Heart right ventricle (tissue), 16 donors: ENCODE results near the gene WBP11. TPM values are rescaled to one million over a fixed set of nuclear protein-coding genes. Genes with fewer than 3 reads are reported as not detected.

Source experiments
- ATAC-seq, 8 donors: fragments of 200-7000 bp; cut with Tn5 transposase; one replicate each; pipeline ENCODE4 v1.9.1; 2020; ENCODE audit warnings: mild to moderate bottlenecking in 8 of 8, moderate library complexity in 8 of 8, moderate number of reproducible peaks in 1 of 8
- DNase-seq, 2 donors: peaks; one replicate each; pipeline ENCODE4 v3.0.0-alpha.2; 2020
- H3K27ac ChIP-seq, 10 donors: fragments of 200-600 bp; sonication (generic) in 2 of 10; one replicate each; pipeline versions ENCODE4 v1.5.0 to v1.8.0; 2020 to 2022; ENCODE audit warnings: mild to moderate bottlenecking in 3 of 10
- H3K27me3 ChIP-seq, 7 donors: fragments of 200-600 bp; one replicate each; pipeline ENCODE4 v1.8.0; 2021 to 2022; ENCODE audit warnings: mild to moderate bottlenecking in 2 of 7
- H3K36me3 ChIP-seq, 9 donors: fragments of 200-600 bp; sonication (generic) in 1 of 9; one replicate each; pipeline versions ENCODE4 v1.5.0 to v1.8.0; 2020 to 2022; ENCODE audit warnings: mild to moderate bottlenecking in 2 of 9
- H3K4me1 ChIP-seq, 9 donors: fragments of 200-600 bp; sonication (generic) in 1 of 9; one replicate each; pipeline versions ENCODE4 v1.5.0 to v1.8.0; 2020 to 2022; ENCODE audit warnings: mild to moderate bottlenecking in 4 of 9
- H3K4me3 ChIP-seq, 10 donors: fragments of 200-600 bp; sonication (generic) in 2 of 10; one replicate each; pipeline versions ENCODE4 v1.5.0 to v1.8.0; 2020 to 2022; ENCODE audit warnings: mild to moderate bottlenecking in 7 of 10, moderate library complexity in 2 of 10
- H3K9me3 ChIP-seq, 11 donors: fragments of 200-600 bp in 10 of 11; sonication (generic) in 2 of 11; one replicate each; pipeline versions ENCODE4 v1.5.0 to v1.8.0; 2013 to 2022; ENCODE audit warnings: mild to moderate bottlenecking in 2 of 11, control low read depth in 1 of 11, moderate library complexity in 1 of 11
- WGBS, 2 donors: extraction: QIAGEN DNeasy Blood & Tissue Kit; methylation state at CpG; one replicate each; pipeline ENCODE4 v1.1.7; 2013; ENCODE audit warnings: inconsistent platforms in 1 of 2; 5-methylcytosine and 5-hydroxymethylcytosine counted together
- intact Hi-C, 10 donors: fragments of 100-400 bp; cut with DNase I; formaldehyde crosslinking; loops; one replicate each; pipeline versions ENCODE4 v1.11.1 to v1.14.2; 2022
- polyA plus RNA-seq, 2 donors: library from polyadenylated mRNA; stranded (reverse); fragments of 200-250 nt; gene quantifications; one replicate each; pipeline ENCODE4 v1.2.3, GENCODE V29; 2013
- total RNA-seq, 10 donors: library from RNA; stranded (reverse); fragmentation: NEBNext Ultra II Directional in 3 of 10; extraction: Animal tissue kit (Norgen Biotek cat#: 25700) in 3 of 10; gene quantifications; one replicate each; pipeline versions ENCODE4 v1.2.1 to v1.2.4, GENCODE V29; 2021 to 2023
- TF ChIP-seq, protein P1 (sequence below), 9 donors: fragments of 200-600 bp; sonication (generic) in 2 of 9; IDR thresholded peaks; one replicate each; pipeline versions ENCODE4 v1.5.0 to v1.8.0; 2021 to 2022; ENCODE audit warnings: antibody characterized with exemption in 9 of 9, mild to moderate bottlenecking in 5 of 9, moderate library complexity in 1 of 9
- donor health status: Arrhythmogenic right ventricular cardiomyopathy.
- donor health status: ischemic (EF 13 %, LVEDD 7.1; RV severe dilation, severe dysfunction).
- donor health status: healthy with polysubstance abuse.
- donor health status: DM: no; HTN: yes; CAD: no.
- donor health status: DM: no; HTN: no; CAD: no.
- donor health status: ischemic (EF 25% LVEDD 6.9; RV normal size, moderate dysfunction).
- donor health status: ischemic (EF 25% LVEDD 5.7; RV mildly dilated, moderate dysfunction).
- donor health status: healthy.
- donor health status: DM: yes; HTN: yes; CAD: no.
- donor health status: Ischemic cardiomyopathy.
- donor health status: ischemic (EF 35%, LVEDD 5.7; RV mildly dilated, moderate dysfunction).
- donor health status: nonischemic (EF 11% LVEDD 7.7; RV severe dilation, severe dysfunction).
- donor health status: DM: yes; HTN: yes; CAD: no.
- donor health status: PGD.
- donor health status: ischemic (EF 29% LVEDD 5.4; RV normal size, mild dysfunction).
- donor health status: nonischemic (EF 23%, LVEDD 6.1; RV moderate dilation, normal function).

Gene WBP11
- total and polyA plus RNA-seq, 12 donors = 11.9 to 62.3 (median 54.3) TPM

GRCh38 chr12:14849661-14850060, 46.4 kb upstream of the WBP11 start:
- H3K36me3 ChIP-seq = no peaks in the 10 kb centered on the region
- no peaks in the 10 kb centered on the region for H3K9me3 ChIP-seq
- no peaks in the 10 kb centered on the region for H3K27me3 ChIP-seq
- intact Hi-C loops = loop anchor here in 8 of 10 donors (5.0 to 10.0 kb wide), 10 partner anchors 38 to 425 kb away; partner anchors contain the start of genes RERG (in 4 of the 8) and MGP (in 2 of the 8)
- peak in 1 of 2 donors; percentile 23 for DNase-seq
- H3K4me1 ChIP-seq = peaks cover 0 to 52% (median 32%) of the 10 kb centered on the region in 9 donors
- TF ChIP-seq, protein P1, sequence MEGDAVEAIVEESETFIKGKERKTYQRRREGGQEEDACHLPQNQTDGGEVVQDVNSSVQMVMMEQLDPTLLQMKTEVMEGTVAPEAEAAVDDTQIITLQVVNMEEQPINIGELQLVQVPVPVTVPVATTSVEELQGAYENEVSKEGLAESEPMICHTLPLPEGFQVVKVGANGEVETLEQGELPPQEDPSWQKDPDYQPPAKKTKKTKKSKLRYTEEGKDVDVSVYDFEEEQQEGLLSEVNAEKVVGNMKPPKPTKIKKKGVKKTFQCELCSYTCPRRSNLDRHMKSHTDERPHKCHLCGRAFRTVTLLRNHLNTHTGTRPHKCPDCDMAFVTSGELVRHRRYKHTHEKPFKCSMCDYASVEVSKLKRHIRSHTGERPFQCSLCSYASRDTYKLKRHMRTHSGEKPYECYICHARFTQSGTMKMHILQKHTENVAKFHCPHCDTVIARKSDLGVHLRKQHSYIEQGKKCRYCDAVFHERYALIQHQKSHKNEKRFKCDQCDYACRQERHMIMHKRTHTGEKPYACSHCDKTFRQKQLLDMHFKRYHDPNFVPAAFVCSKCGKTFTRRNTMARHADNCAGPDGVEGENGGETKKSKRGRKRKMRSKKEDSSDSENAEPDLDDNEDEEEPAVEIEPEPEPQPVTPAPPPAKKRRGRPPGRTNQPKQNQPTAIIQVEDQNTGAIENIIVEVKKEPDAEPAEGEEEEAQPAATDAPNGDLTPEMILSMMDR (IDR thresholded peaks at IDR 0.05) = no peak
- 60 to 72% methylated on average over 2 of the region's 2 CpGs for WGBS, 2 donors
- no peak overlapping the region for H3K4me3 ChIP-seq
- ATAC-seq = peak; percentile 62 to 84 (median 78)
- H3K27ac ChIP-seq = peak overlapping the region in 8 of 10 donors; percentile 2 to 83 (median 52)

- H3K27ac ChIP-seq = peak overlapping the region in 7 of 10 donors; percentile 1 to 72 (median 28)
- 57 to 73% methylated on average over 4 of the region's 4 CpGs for WGBS, 2 donors
- peaks cover 7 to 59% (median 40%) of the 10 kb centered on the region in 9 donors for H3K4me1 ChIP-seq
- TF ChIP-seq, protein P1 (IDR thresholded peaks at IDR 0.05) = no peak
- ATAC-seq (no peak), DNase-seq (no peak)
- H3K4me3 ChIP-seq = no peak overlapping the region
- H3K9me3 ChIP-seq = no peaks in the 10 kb centered on the region
- intact Hi-C loops = loop anchor here in 9 of 10 donors (2.0 to 10.0 kb wide), 13 partner anchors 38 to 428 kb away; partner anchors contain the start of genes RERG (in 4 of the 9) and MGP (in 3 of the 9)
- no peaks in the 10 kb centered on the region for H3K27me3 ChIP-seq
- H3K36me3 ChIP-seq = no peaks in the 10 kb centered on the region
Observed at GRCh38 chr12:14846876-14847580, 43.8 kb upstream of the WBP11 start.

DNA sequence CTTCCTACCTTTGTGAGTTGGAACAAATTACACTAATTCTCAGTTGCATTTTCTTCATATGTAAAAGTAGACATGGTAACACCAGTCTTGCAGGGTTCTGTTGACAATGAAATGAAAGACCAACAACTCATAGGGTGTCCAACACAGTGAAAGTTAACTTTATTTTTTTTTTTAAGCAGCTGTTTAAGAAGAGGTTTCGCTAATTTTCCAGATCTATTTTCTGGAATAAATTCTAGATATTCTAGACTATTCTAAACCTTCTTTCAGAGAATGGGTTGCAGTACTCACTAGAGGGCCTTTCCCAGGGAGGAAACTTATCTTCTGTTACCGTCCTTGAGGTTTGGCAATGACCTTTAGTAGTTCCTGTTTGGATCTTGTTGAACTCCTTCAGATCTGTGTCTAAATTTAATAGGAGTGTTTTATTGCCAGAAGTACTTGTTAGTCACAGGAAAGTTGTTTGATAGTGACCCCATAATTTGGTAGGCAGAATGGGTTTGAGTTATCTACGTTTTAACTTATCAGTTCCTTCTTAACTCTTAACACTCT, 42.8 kb upstream of the WBP11 start:
- H3K4me1 ChIP-seq = peaks cover 7 to 68% (median 48%) of the 10 kb centered on the region in 9 donors
- intact Hi-C loops = loop anchor here in 9 of 10 donors (2.0 to 10.0 kb wide), 13 partner anchors 39 to 429 kb away; partner anchors contain the start of genes RERG (in 4 of the 9) and MGP (in 3 of the 9)
- TF ChIP-seq, protein P1 (IDR thresholded peaks at IDR 0.05) = peak in 4 of 9 donors; percentile 16 to 30 (median 22)
- H3K27ac ChIP-seq = peak overlapping the region; percentile 1 to 72 (median 36)
- peak in 6 of 8 donors; percentile 13 to 62 (median 34) for ATAC-seq
- no peaks in the 10 kb centered on the region for H3K9me3 ChIP-seq
- no peak overlapping the region for H3K4me3 ChIP-seq
- H3K36me3 ChIP-seq = no peaks in the 10 kb centered on the region
- no peaks in the 10 kb centered on the region for H3K27me3 ChIP-seq
- no peak for DNase-seq
- 26 to 36% methylated on average over 3 of the region's 3 CpGs for whole genome bisulfite sequencing, 2 donors

GRCh38 chr12:14845350-14845750, 42.1 kb upstream of the WBP11 start:
- Histone ChIP-seq H3K27ac (peak overlapping the region in 8 of 10 donors; percentile 1 to 72 (median 43)), H3K9me3 (no peaks in the 10 kb centered on the region), H3K27me3 (no peaks in the 10 kb centered on the region), H3K36me3 (no peaks in the 10 kb centered on the region), H3K4me1 (peaks cover 7 to 76% (median 50%) of the 10 kb centered on the region in 9 donors), H3K4me3 (no peak overlapping the region)
- 8 to 18% methylated on average over 3 of the region's 3 CpGs for WGBS, 2 donors
- TF ChIP-seq, protein P1 (IDR thresholded peaks at IDR 0.05) = peak; percentile 49 to 82 (median 72)
- peak in 7 of 8 donors; percentile 38 to 68 (median 54) for ATAC-seq
- peak in 1 of 2 donors; percentile 66 for DNase-seq
- intact Hi-C loops = loop anchor here in 9 of 10 donors (1.0 to 10.0 kb wide), 14 partner anchors 42 to 429 kb away; partner anchors contain the start of genes RERG (in 5 of the 9) and MGP (in 2 of the 9)
